Mesenchymal stem cell (in vitro differentiated cells and primary cell): ENCODE measurements around the gene HNRNPF.

Experiments
- DNase-seq: peaks from one replicate; pipeline ENCODE4 v3.0.0-alpha.2; 2013
- H2AFZ ChIP-seq: one replicate; pipeline ENCODE4 v1.6.1; 2013; ENCODE audit warnings: low read depth, mild to moderate bottlenecking, control low read depth, inconsistent platforms, low read length, moderate library complexity
- H2AK5ac ChIP-seq: 2 replicates; pipeline ENCODE4 v1.6.1; 2013; ENCODE audit warnings: low read length, moderate library complexity, mild to moderate bottlenecking, inconsistent platforms; ENCODE audit not compliant: severe bottlenecking
- H2BK120ac ChIP-seq: one replicate; pipeline ENCODE4 v1.6.1; 2013; ENCODE audit warnings: low read depth, mild to moderate bottlenecking, inconsistent platforms, low read length, moderate library complexity
- H2BK12ac ChIP-seq, 2 experiments: one replicate each; pipeline ENCODE4 v1.6.1; 2013; ENCODE audit warnings: inconsistent platforms in 2 of 2, low read length in 2 of 2, mild to moderate bottlenecking in 2 of 2, moderate library complexity in 2 of 2, control low read depth in 1 of 2
- H2BK15ac ChIP-seq: one replicate; pipeline ENCODE4 v1.6.1; 2013; ENCODE audit warnings: mild to moderate bottlenecking, low read depth, inconsistent platforms; ENCODE audit not compliant: poor library complexity, severe bottlenecking
- H2BK5ac ChIP-seq: 2 replicates; pipeline ENCODE4 v1.6.1; 2013; ENCODE audit warnings: low read depth, mild to moderate bottlenecking, low read length, control low read depth, inconsistent platforms; ENCODE audit not compliant: poor library complexity, severe bottlenecking
- H3K14ac ChIP-seq, 2 experiments: one replicate each; pipeline ENCODE4 v1.6.1; 2013; ENCODE audit warnings: inconsistent platforms in 2 of 2, low read length in 2 of 2, control low read depth in 1 of 2, mild to moderate bottlenecking in 1 of 2, moderate library complexity in 1 of 2
- H3K18ac ChIP-seq, 2 experiments: one replicate each; pipeline ENCODE4 v1.6.1; 2013; ENCODE audit warnings: inconsistent platforms in 2 of 2, low read length in 2 of 2, control low read depth in 1 of 2, low read depth in 1 of 2, mild to moderate bottlenecking in 1 of 2
- H3K23ac ChIP-seq, 2 experiments: one replicate each; pipeline ENCODE4 v1.6.1; 2013; ENCODE audit warnings: inconsistent platforms in 2 of 2, low read length in 2 of 2, mild to moderate bottlenecking in 2 of 2, moderate library complexity in 2 of 2, control low read depth in 1 of 2
- H3K27ac ChIP-seq: 2 replicates; pipeline ENCODE4 v1.5.1; 2013; ENCODE audit warnings: mild to moderate bottlenecking, moderate library complexity, low read length, control low read depth, inconsistent platforms; ENCODE audit not compliant: poor library complexity, severe bottlenecking
- H3K27me3 ChIP-seq, 2 experiments: 2 replicates each; pipeline versions ENCODE4 v1.6.1 to v1.7.0; 2013; ENCODE audit warnings: low read length in 2 of 2, mild to moderate bottlenecking in 2 of 2, moderate library complexity in 2 of 2, control low read depth in 1 of 2, inconsistent platforms in 1 of 2; ENCODE audit not compliant: control insufficient read depth in 1 of 2, insufficient read depth in 1 of 2
- H3K36me3 ChIP-seq, 2 experiments: 2 replicates each; pipeline versions ENCODE4 v1.6.1 to v1.7.0; 2013; ENCODE audit warnings: low read length in 2 of 2, control low read depth in 1 of 2, inconsistent platforms in 1 of 2, low read depth in 1 of 2, mild to moderate bottlenecking in 1 of 2; ENCODE audit not compliant: insufficient read depth in 2 of 2, control insufficient read depth in 1 of 2
- H3K4ac ChIP-seq, 2 experiments: one replicate each; pipeline ENCODE4 v1.6.1; 2013; ENCODE audit warnings: inconsistent platforms in 2 of 2, low read length in 2 of 2, mild to moderate bottlenecking in 2 of 2, moderate library complexity in 2 of 2, control low read depth in 1 of 2, low read depth in 1 of 2
- H3K4me1 ChIP-seq: 2 replicates; pipeline ENCODE4 v1.6.1; 2013; ENCODE audit warnings: low read depth, low read length, control low read depth; ENCODE audit not compliant: control insufficient read depth, insufficient read depth
- H3K4me2 ChIP-seq: 2 replicates; pipeline ENCODE4 v1.6.1; 2013; ENCODE audit warnings: low read length, mild to moderate bottlenecking, inconsistent platforms; ENCODE audit not compliant: poor library complexity, severe bottlenecking
- H3K4me3 ChIP-seq, 2 experiments: 2 replicates each; pipeline versions ENCODE4 v1.5.1 to v1.7.0; 2013; ENCODE audit warnings: low read length in 2 of 2, mild to moderate bottlenecking in 2 of 2, control low read depth in 1 of 2, low read depth in 1 of 2; ENCODE audit not compliant: insufficient read depth in 1 of 2
- H3K79me1 ChIP-seq: replicated peaks from 2 replicates; pipeline ENCODE4 v1.6.1; 2013; ENCODE audit warnings: mild to moderate bottlenecking, control low read depth, low read length, inconsistent platforms; ENCODE audit not compliant: poor library complexity, severe bottlenecking
- H3K9ac ChIP-seq: 2 replicates; pipeline ENCODE4 v1.7.0; 2013; ENCODE audit warnings: mild to moderate bottlenecking, low read length, moderate library complexity
- H3K9me3 ChIP-seq: 2 replicates; pipeline ENCODE4 v1.7.0; 2013; ENCODE audit warnings: mild to moderate bottlenecking, low read length; ENCODE audit not compliant: control insufficient read depth
- H4K8ac ChIP-seq: one replicate; pipeline ENCODE4 v1.6.1; 2013; ENCODE audit warnings: inconsistent platforms, mild to moderate bottlenecking, low read length, moderate library complexity
- H4K91ac ChIP-seq: one replicate; pipeline ENCODE4 v1.6.1; 2013; ENCODE audit warnings: mild to moderate bottlenecking, low read length, inconsistent platforms
- WGBS: methylation state at CpG from one replicate; pipeline ENCODE4 v1.1.7; 2013; ENCODE audit warnings: mixed read lengths; 5-methylcytosine and 5-hydroxymethylcytosine counted together

Gene HNRNPF

DNA sequence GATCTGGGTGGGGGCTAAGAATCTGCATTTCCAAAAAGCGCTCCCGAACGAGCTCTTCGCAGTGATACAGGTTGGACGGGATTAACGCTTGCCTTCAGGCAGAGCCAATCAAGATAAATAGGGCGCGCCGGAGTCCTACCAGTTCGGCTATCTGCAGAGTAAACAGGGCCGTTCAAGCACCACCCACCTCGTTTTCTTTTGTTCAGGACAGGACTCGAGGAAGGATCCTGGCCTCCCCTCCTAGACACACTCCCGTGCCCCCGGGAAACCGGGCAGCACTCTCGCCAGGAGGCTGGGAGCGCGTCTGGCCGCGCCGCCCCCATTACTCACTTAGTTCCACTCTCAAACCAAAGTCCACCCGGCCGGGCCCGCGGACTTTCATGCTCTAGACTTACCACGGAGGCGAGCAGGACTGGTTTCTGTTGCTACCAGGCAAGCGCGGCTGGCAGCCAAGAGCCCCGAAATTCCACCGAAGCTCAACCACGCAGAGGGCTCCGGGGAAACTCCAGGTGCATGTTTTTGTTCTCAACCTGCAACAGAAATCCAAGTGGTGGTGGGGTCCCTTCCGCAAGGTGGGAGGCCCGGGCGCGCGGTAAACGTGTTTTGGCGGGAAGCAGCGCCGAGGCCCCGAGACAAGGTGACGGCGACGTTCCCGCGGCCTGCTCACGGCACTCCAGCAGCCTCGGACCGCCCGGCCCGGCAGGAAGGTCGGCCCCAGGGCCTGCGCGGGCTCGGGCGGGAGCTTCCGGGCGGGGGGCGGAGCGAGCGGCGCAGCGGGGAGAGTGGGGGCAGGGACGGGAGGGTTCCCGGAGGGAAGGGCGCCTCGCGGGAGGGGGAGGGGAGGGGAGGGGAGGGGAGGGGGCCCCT lies 12.7 kb downstream of the HNRNPF start:
- Histone ChIP-seq H3K4me2 (peak overlapping the region; percentile 90), H3K9ac (peak overlapping the region; percentile 95), H2BK12ac (peak overlapping the region in 1 of 2 experiments; percentile 54), H2AFZ (peak overlapping the region; percentile 39), H2AK5ac (peak overlapping the region; percentile 80), H2BK120ac (peak overlapping the region; percentile 94), H3K27ac (peak overlapping the region; percentile 88), H3K4me3 (peak overlapping the region; percentile 73 to 88), H3K79me1 (peaks cover 1% of the 10 kb centered on the region), H4K91ac (peak overlapping the region; percentile 34), H3K4me1 (peaks cover 15% of the 10 kb centered on the region), H3K9me3 (no peaks in the 10 kb centered on the region), H3K4ac (peak overlapping the region; percentile 73 to 92), H4K8ac (peak overlapping the region; percentile 52), H2BK5ac (peak overlapping the region; percentile 53), H3K36me3 (peaks cover 26 to 63% of the 10 kb centered on the region in 2 experiments), H2BK15ac (peak overlapping the region; percentile 77), H3K18ac (peak overlapping the region; percentile 80 to 94), H3K27me3 (no peaks in the 10 kb centered on the region), H3K23ac (peak overlapping the region in 1 of 2 experiments; percentile 83), H3K14ac (peak overlapping the region; percentile 43 to 93)
- WGBS = under 1% methylated on average over 44 of the region's 71 CpGs
- peak; percentile 80 for DNase-seq

- DNase-seq = peak; percentile 50
- peak overlapping the region; percentile 30 for H2BK15ac ChIP-seq
- 2% methylated on average over 18 of the region's 18 CpGs for WGBS
- no peak overlapping the region for H2AFZ ChIP-seq
- peak overlapping the region; percentile 90 for H3K4me2 ChIP-seq
- H4K91ac ChIP-seq = peak overlapping the region; percentile 78
- H3K18ac ChIP-seq = peak overlapping the region in 1 of 2 experiments; percentile 77
- no peak overlapping the region for H2BK12ac ChIP-seq
- peaks cover 33 to 67% of the 10 kb centered on the region in 2 experiments for H3K36me3 ChIP-seq
- H3K23ac ChIP-seq = peak overlapping the region in 1 of 2 experiments; percentile 60
- no peak overlapping the region for H4K8ac ChIP-seq
- peaks cover 1% of the 10 kb centered on the region for H3K79me1 ChIP-seq
- H2BK5ac ChIP-seq = peak overlapping the region; percentile 35
- no peaks in the 10 kb centered on the region for H3K27me3 ChIP-seq
- H2BK120ac ChIP-seq = peak overlapping the region; percentile 73
- peak overlapping the region; percentile 73 to 88 for H3K4me3 ChIP-seq
- H3K4me1 ChIP-seq = peaks cover 15% of the 10 kb centered on the region
- no peak overlapping the region for H2AK5ac ChIP-seq
- peak overlapping the region in 1 of 2 experiments; percentile 92 for H3K4ac ChIP-seq
- peak overlapping the region; percentile 88 for H3K27ac ChIP-seq
- H3K9me3 ChIP-seq = no peaks in the 10 kb centered on the region
- peak overlapping the region in 1 of 2 experiments; percentile 92 for H3K14ac ChIP-seq
- peak overlapping the region; percentile 95 for H3K9ac ChIP-seq
Measured at GRCh38 chr10:43395571-43396060, 13.4 kb downstream of the HNRNPF start.

- H4K91ac ChIP-seq = no peak overlapping the region
- H2AFZ ChIP-seq = no peak overlapping the region
- H3K36me3 ChIP-seq = peaks cover 40 to 67% of the 10 kb centered on the region in 2 experiments
- 96% methylated on average over 6 of the region's 6 CpGs for WGBS
- no peaks in the 10 kb centered on the region for H3K27me3 ChIP-seq
- H3K9me3 ChIP-seq = no peaks in the 10 kb centered on the region
- H3K79me1 ChIP-seq = peaks cover 1% of the 10 kb centered on the region
- H3K4me2 ChIP-seq = peak overlapping the region; percentile 31
- peak overlapping the region; percentile 4 for H3K27ac ChIP-seq
- H2BK5ac ChIP-seq = no peak overlapping the region
- no peak overlapping the region for H3K14ac ChIP-seq
- H3K9ac ChIP-seq = peak overlapping the region; percentile 95
- H3K4me1 ChIP-seq = peaks cover 15% of the 10 kb centered on the region
- H3K23ac ChIP-seq = no peak overlapping the region
- no peak overlapping the region for H2BK120ac ChIP-seq
- peak overlapping the region in 1 of 2 experiments; percentile 88 for H3K4me3 ChIP-seq
- H3K4ac ChIP-seq = no peak overlapping the region
- no peak overlapping the region for H4K8ac ChIP-seq
- H2AK5ac ChIP-seq = no peak overlapping the region
- no peak overlapping the region for H3K18ac ChIP-seq
- H2BK12ac ChIP-seq = no peak overlapping the region
- DNase-seq = no peak
- H2BK15ac ChIP-seq = no peak overlapping the region
Measured at GRCh38 chr10:43394868-43395267, 14.1 kb downstream of the HNRNPF start.
